Urinary bladder (tissue), 4 donors: ENCODE results near the gene ALPG. TPM values are rescaled to one million over a fixed set of nuclear protein-coding genes. Genes with fewer than 3 reads are reported as not detected.
A peak's percentile ranks its signal among the peaks of the same experiment; 100 is the strongest.
"Not testable (repeated sequence)": the region's sequence is repeated elsewhere in the genome, so short reads cannot be mapped to it uniquely, and the experiment has no call there.

ENCODE experiments used
- DNase-seq: peaks from one replicate; pipeline ENCODE4 v3.0.0-alpha.2; 2015; ENCODE audit errors: extremely low spot score
- H3K27ac ChIP-seq: one replicate; pipeline ENCODE4 v1.5.1; 2013; ENCODE audit warnings: low read depth, mild to moderate bottlenecking, moderate library complexity
- H3K36me3 ChIP-seq: one replicate; pipeline ENCODE4 v1.6.1; 2013; ENCODE audit warnings: mild to moderate bottlenecking, moderate library complexity; ENCODE audit not compliant: insufficient read depth
- H3K4me1 ChIP-seq: one replicate; pipeline ENCODE4 v1.6.1; 2013; ENCODE audit warnings: mild to moderate bottlenecking, moderate library complexity; ENCODE audit not compliant: insufficient read depth
- H3K4me3 ChIP-seq: one replicate; pipeline ENCODE4 v1.5.1; 2013; ENCODE audit warnings: low read depth, low read length
- WGBS: extraction: QIAGEN DNeasy Blood & Tissue Kit; methylation state at CpG from one replicate; pipeline ENCODE4 v1.1.7; 2013; 5-methylcytosine and 5-hydroxymethylcytosine counted together
- polyA plus RNA-seq: library from polyadenylated mRNA; stranded (reverse); fragments of 200-250 nt; gene quantifications from one replicate; pipeline ENCODE4 v1.2.3, GENCODE V29; 2013
- total RNA-seq: library from RNA; depleted of rRNA; stranded (reverse); fragments of >200 nt; gene quantifications from one replicate; pipeline ENCODE4 v1.2.3, GENCODE V29; 2014
- donor health status: healthy with polysubstance abuse.
- donor health status: healthy.

The ALPG gene
- total and polyA plus RNA-seq, 2 donors = not detected

DNA sequence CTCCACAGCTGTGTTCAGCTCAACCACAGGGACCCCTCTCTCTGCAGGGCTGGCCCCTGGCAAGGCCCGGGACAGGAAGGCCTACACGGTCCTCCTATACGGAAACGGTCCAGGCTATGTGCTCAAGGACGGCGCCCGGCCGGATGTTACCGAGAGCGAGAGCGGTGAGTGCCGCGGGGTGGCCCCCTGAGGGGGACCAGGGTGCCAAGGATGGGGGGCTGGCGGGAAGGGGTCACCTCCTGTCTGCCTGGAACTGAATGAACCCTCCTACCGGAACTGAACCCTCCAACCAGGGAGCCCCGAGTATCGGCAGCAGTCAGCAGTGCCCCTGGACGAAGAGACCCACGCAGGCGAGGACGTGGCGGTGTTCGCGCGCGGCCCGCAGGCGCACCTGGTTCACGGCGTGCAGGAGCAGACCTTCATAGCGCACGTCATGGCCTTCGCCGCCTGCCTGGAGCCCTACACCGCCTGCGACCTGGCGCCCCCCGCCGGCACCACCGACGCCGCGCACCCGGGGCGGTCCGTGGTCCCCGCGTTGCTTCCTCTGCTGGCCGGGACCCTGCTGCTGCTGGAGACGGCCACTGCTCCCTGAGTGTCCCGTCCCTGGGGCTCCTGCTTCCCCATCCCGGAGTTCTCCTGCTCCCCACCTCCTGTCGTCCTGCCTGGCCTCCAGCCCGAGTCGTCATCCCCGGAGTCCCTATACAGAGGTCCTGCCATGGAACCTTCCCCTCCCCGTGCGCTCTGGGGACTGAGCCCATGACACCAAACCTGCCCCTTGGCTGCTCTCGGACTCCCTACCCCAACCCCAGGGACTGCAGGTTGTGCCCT lies 25.2 kb upstream of the ALPG start:
- H3K27ac ChIP-seq, DNase-seq, H3K4me3 ChIP-seq, H3K36me3 ChIP-seq, H3K4me1 ChIP-seq: not testable (repeated sequence)
- 39% methylated on average over 58 of the region's 59 CpGs for WGBS

DNA sequence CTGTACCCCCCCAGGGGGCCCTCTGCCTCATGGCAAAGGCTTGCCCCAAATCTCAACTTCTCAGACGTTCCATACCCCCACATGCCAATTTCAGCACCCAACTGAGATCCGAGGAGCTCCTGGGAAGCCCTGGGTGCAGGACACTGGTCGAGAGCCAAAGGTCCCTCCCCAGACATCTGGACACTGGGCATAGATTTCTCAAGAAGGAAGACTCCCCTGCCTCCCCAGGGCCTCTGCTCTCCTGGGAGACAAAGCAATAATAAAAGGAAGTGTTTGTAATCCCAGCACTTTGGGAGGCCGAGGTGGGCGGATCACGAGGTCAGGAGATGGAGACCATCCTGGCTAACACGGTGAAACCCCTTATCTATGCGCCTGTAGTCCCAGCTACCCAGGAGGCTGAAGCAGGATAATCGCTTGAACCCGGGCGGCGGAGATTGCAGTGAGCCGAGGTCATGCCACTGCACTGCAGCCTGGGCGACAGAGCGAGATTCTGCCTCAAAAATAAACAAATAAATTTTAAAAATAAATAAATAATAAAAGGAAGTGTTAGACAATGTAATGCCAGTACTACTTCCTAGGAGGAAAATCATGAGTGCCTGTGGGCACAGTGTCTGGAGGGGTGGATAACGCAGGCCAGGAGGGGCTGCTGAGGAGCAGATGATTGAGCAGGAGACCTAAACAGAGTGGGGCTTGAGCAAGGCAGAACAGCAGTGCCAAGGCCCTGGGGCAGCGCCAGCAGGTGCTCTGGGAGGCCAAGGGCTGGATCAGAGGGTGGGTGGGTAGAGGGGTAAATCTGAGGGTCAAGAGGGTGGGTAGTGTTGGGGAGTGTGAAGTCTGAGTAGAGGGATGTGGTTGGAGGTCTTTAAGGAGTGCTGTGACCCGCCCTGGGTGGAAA lies 24.1 kb upstream of the ALPG start:
- Histone ChIP-seq H3K4me3 (no peak overlapping the region), H3K36me3 (no peaks in the 10 kb centered on the region), H3K27ac (no peak overlapping the region), H3K4me1 (no peaks in the 10 kb centered on the region)
- WGBS = 46% methylated on average over 18 of the region's 18 CpGs
- DNase-seq = no peak

DNA sequence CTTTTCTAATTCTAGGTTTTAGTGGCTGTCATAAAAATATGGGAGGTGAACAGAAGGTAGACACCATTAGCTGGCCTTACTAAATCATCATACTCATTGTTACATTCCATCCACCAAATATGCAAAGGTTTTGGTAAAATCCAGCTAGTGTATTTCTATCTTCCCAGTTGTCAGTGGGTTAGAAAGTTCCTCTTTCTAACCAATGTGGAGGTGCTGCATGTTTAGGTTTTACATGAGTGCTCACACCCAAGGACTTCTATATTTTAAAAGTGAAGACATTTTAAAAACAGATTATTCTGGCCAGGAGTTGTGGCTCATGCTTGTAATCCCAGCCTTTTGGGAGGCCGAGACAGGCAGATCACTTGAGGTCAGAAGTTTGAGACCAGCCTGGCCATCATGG lies 22.2 kb upstream of the ALPG start:
- DNase-seq = no peak
- no peak overlapping the region for H3K27ac ChIP-seq
- WGBS = 85% methylated on average over 1 of the region's 1 CpG
- H3K36me3 ChIP-seq = no peaks in the 10 kb centered on the region
- H3K4me1 ChIP-seq = no peaks in the 10 kb centered on the region
- H3K4me3 ChIP-seq = no peak overlapping the region

DNA sequence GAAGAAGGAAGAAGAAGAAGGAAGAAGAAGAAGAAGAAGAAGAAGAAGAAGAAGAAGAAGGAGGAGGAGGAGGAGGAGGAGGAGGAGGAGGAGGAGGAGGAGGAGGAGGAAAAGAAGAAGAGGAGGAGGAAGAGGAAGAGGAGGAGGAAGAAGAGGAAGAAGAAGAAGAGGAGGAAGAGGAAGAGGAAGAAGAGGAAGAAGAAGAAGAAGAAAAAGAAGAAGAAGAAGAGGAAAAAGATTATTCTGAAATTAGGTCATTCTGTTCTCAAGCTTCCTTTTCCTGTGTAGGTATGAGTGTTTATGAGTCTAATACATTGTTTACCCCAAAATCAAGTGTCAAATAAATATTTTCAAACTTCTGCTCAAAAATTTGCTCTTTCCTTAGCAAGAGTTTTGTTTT lies 21.6 kb upstream of the ALPG start:
- H3K4me3 ChIP-seq, DNase-seq, H3K27ac ChIP-seq, H3K36me3 ChIP-seq, H3K4me1 ChIP-seq: not testable (repeated sequence)

- no peak overlapping the region for H3K4me3 ChIP-seq
- no peaks in the 10 kb centered on the region for H3K4me1 ChIP-seq
- WGBS = 9% methylated on average over 24 of the region's 24 CpGs
- no peaks in the 10 kb centered on the region for H3K36me3 ChIP-seq
- H3K27ac ChIP-seq = no peak overlapping the region
- peak; percentile 49 for DNase-seq
Measured at GRCh38 chr2:232385660-232386489, 20.8 kb upstream of the ALPG start.

- Histone ChIP-seq H3K36me3 (no peaks in the 10 kb centered on the region), H3K4me1 (no peaks in the 10 kb centered on the region), H3K4me3 (no peak overlapping the region), H3K27ac (no peak overlapping the region)
- 3% methylated on average over 23 of the region's 23 CpGs for WGBS
- no peak for DNase-seq
Measured at GRCh38 chr2:232386490-232386739, 20.2 kb upstream of the ALPG start.

DNA sequence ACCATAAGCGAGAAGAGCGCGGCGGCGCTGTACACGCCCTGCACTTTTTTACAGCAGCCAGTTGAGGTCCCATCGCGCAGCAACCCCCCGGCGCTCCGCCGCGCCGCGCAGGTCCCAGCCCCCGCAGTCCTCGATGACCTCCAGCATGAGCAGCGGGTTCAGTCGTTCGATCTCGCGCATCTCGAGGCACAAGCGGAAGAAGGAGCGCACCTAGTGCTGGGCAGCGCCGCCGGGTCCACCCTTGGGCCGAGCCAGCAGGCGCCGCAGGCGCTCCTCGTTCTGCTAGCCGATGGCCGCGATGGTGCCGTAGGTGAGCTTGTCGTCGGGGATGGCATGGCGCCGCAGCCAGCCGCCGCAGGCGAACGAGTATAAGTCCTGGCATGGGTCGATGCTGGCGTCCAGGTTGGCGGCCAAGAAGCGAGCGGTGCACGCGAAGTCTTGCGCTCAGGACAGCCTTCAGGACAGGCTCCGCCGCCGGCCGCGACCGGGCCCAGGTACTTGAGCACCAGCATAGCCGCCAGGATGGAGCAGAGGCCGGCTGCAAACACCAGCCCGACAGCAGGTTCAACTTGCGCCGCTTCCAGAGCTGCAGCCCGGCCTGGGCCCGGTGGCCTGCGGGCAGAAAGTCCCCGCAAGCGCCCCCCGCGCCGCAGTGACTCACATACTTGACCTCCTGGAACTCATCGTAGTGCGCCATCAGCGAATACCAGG lies 19.7 kb upstream of the ALPG start:
- no peak overlapping the region for H3K4me3 ChIP-seq
- DNase-seq = no peak
- WGBS = 6% methylated on average over 75 of the region's 75 CpGs
- no peaks in the 10 kb centered on the region for H3K36me3 ChIP-seq
- H3K27ac ChIP-seq = no peak overlapping the region
- H3K4me1 ChIP-seq = no peaks in the 10 kb centered on the region

GRCh38 chr2:232387451-232388171 lies 19.0 kb upstream of the ALPG start:
- H3K4me3 ChIP-seq = no peak overlapping the region
- no peaks in the 10 kb centered on the region for H3K4me1 ChIP-seq
- 9% methylated on average over 50 of the region's 50 CpGs for WGBS
- DNase-seq = no peak
- no peaks in the 10 kb centered on the region for H3K36me3 ChIP-seq
- H3K27ac ChIP-seq = no peak overlapping the region

DNA sequence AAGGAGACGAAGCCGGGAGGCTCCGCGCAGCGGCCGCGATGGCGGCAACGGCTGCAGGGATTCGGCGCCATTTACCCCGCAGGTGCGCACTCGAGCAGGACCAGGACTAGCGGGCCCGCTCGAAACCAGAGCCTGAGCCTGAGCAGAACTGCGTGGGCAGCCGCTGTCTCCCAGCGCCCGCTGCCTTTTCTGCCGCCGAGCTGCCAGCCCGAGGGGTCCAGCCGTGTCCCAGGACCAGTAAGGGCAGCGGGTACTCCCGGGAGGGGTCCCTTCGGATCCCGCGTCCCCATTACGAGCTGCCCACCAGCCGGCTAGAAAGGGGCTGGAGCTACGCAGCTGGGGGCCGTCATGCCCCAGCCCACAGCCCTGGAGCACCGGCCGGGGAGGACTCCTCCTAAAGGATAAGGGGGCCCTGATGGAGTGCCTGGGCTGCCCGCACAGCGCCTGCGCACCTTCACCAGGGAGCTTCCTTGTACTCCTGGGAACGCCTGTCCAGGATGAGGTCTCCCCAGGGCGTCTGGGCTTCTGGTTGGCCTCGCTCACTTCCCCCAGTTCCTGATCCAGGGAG lies 18.2 kb upstream of the ALPG start:
- Histone ChIP-seq H3K4me3 (no peak overlapping the region), H3K4me1 (no peaks in the 10 kb centered on the region), H3K36me3 (no peaks in the 10 kb centered on the region), H3K27ac (no peak overlapping the region)
- no peak for DNase-seq
- WGBS = 15% methylated on average over 42 of the region's 42 CpGs

DNA sequence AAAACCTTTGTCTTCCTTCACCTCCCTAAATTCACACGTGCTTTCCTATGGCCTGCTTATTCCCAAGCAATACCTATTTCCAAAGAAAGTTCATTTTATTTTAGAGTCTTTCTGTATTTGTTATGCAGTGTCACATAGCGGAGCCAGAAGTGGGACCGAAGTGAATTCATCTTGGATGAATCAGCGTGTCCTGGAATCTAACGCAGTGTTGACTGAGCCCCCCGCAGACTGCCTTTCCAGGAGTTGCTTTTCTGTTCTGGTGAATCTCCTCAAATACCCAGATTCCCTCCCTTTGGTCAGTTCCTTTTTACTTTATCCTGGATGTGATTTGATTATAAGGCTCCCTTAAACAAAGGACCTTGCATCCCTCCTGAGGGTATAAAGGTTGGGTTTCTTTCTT lies 17.3 kb upstream of the ALPG start:
- H3K27ac ChIP-seq = no peak overlapping the region
- 56% methylated on average over 6 of the region's 6 CpGs for WGBS
- H3K4me1 ChIP-seq = no peaks in the 10 kb centered on the region
- H3K36me3 ChIP-seq = no peaks in the 10 kb centered on the region
- no peak overlapping the region for H3K4me3 ChIP-seq
- DNase-seq = no peak

DNA sequence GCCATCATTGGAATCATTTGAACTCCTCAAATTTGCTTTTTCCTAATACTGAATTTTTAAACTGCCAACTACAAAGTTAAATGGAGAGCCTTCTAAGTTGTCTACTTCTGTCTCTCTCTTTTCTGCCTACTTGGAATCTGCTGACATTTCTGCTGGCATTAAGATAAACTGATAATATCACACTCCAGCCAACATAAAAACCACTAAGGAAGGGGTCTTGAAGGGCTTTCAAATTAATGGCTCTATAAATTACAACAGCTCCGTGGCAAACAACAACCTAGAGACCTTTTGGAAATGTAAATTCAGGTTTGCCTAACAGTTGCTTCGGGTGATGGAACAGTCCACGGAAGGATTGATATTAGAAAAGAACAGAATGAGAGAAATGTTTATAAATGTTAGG lies 16.0 kb upstream of the ALPG start:
- no peak for DNase-seq
- Histone ChIP-seq H3K36me3 (no peaks in the 10 kb centered on the region), H3K4me3 (no peak overlapping the region), H3K27ac (no peak overlapping the region), H3K4me1 (no peaks in the 10 kb centered on the region)
- 15% methylated on average over 3 of the region's 3 CpGs for WGBS

DNA sequence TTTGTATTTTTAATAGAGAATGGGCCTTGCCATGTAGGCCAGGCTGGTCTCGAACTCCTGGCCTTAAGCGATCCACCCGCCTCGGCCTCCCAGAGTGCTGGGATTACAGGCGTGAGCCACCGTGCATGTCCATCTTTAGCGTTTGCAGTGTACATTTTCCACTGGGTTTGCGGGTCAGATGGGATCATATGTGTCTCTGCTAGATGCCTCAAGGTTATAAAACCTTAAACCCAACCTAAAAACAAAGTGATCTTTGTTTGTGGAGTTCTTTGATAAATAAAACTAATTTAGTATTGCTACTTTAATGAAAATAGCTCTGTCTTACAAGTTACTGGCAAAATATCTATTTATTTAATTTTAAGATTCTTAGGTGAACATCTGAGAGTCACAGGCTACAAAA lies 13.1 kb upstream of the ALPG start:
- no peak for DNase-seq
- Histone ChIP-seq H3K4me3 (no peak overlapping the region), H3K36me3 (no peaks in the 10 kb centered on the region), H3K4me1 (no peaks in the 10 kb centered on the region), H3K27ac (no peak overlapping the region)
- 90% methylated on average over 8 of the region's 8 CpGs for WGBS
